Natural killer cell (primary cell): ENCODE data around the gene DNAH3. TPM values are rescaled to one million over a fixed set of nuclear protein-coding genes. Genes with fewer than 3 reads are reported as not detected.

Experiments
- ATAC-seq, 3 donors: fragments of 150-1000 bp in 2 of 3; fragments of 200-7000 bp in 1 of 3; cut with Tn5 transposase; 1 replicate in 1 of 3; 2 replicates in 2 of 3; pipeline ENCODE4 v1.10.0; 2021; ENCODE audit warnings: mild to moderate bottlenecking in 2 of 3, moderate library complexity in 2 of 3
- DNase-seq, 2 donors: peaks; one replicate each; pipeline versions ENCODE4 v3.0.0 to v3.0.0-alpha.2; 2013 to 2021; ENCODE audit warnings: mixed read lengths in 1 of 2
- H3K27ac ChIP-seq: one replicate; pipeline ENCODE4 v1.5.1; 2013; ENCODE audit warnings: mild to moderate bottlenecking, low read length
- H3K27me3 ChIP-seq: one replicate; pipeline ENCODE4 v1.6.1; 2013; ENCODE audit warnings: low read length; ENCODE audit not compliant: control insufficient read depth, insufficient read depth
- H3K36me3 ChIP-seq: one replicate; pipeline ENCODE4 v1.6.1; 2013; ENCODE audit warnings: low read length; ENCODE audit not compliant: control insufficient read depth, insufficient read depth
- H3K4me1 ChIP-seq: one replicate; pipeline ENCODE4 v1.6.1; 2013; ENCODE audit warnings: low read length; ENCODE audit not compliant: control insufficient read depth, insufficient read depth
- H3K4me3 ChIP-seq: one replicate; pipeline ENCODE4 v1.5.1; 2013; ENCODE audit warnings: low read length
- H3K9me3 ChIP-seq: one replicate; pipeline ENCODE4 v1.6.1; 2013; ENCODE audit warnings: low read length; ENCODE audit not compliant: control insufficient read depth, insufficient read depth
- H3K27ac Mint-ChIP-seq, 2 donors: one replicate each; pipeline ENCODE4 v1.8.0; 2022; ENCODE audit warnings: mild to moderate bottlenecking in 2 of 2, mixed read lengths in 2 of 2, moderate library complexity in 1 of 2
- H3K27me3 Mint-ChIP-seq, 2 donors: one replicate each; pipeline ENCODE4 v1.8.0; 2022; ENCODE audit warnings: low read depth in 2 of 2, mixed read lengths in 2 of 2
- H3K36me3 Mint-ChIP-seq: one replicate; pipeline ENCODE4 v1.8.0; 2022; ENCODE audit warnings: mixed read lengths
- H3K4me1 Mint-ChIP-seq, 2 donors: one replicate each; pipeline ENCODE4 v1.8.0; 2022; ENCODE audit warnings: mixed read lengths in 2 of 2
- H3K4me3 Mint-ChIP-seq: one replicate; pipeline ENCODE4 v1.8.0; 2022; ENCODE audit warnings: mild to moderate bottlenecking, moderate library complexity, mixed read lengths
- H3K9me3 Mint-ChIP-seq, 2 donors: one replicate each; pipeline ENCODE4 v1.8.0; 2022; ENCODE audit warnings: mixed read lengths in 2 of 2
- CTCF ChIP-seq: fragments of 200-600 bp; IDR thresholded peaks from one replicate; pipeline ENCODE4 v1.8.0; 2022; ENCODE audit warnings: antibody characterized with exemption
- WGBS: methylation state at CpG from one replicate; pipeline ENCODE4 v1.1.7; 2013; ENCODE audit warnings: missing lambda C conversion rate; ENCODE audit not compliant: insufficient coverage; 5-methylcytosine and 5-hydroxymethylcytosine counted together
- intact Hi-C: fragments of 100-400 bp; cut with micrococcal nuclease; formaldehyde crosslinking; loops from one replicate; pipeline ENCODE4 v1.14.2; 2022
- total RNA-seq, 4 donors: library from RNA; stranded (reverse); fragments of 120-200 nt in 1 of 4; gene quantifications; one replicate each; pipeline versions ENCODE4 v1.2.3 to v1.2.4, GENCODE V29; 2013 to 2022

The DNAH3 gene
- total RNA-seq, 3 donors from 2014 or later (not counting 1 experiment from before 2014, with no cell fraction given) = not detected

- TF ChIP-seq CTCF = no peak
- no peak for DNase-seq
- Mint-ChIP-seq H3K36me3 (no peaks in the 10 kb centered on the region), H3K4me3 (no peak overlapping the region), H3K27me3 (peaks cover 0 to 6% of the 10 kb centered on the region in 2 donors), H3K27ac (no peak overlapping the region), H3K9me3 (no peaks in the 10 kb centered on the region), H3K4me1 (no peaks in the 10 kb centered on the region)
- ATAC-seq = no peak
- Histone ChIP-seq H3K27me3 (no peaks in the 10 kb centered on the region), H3K36me3 (no peaks in the 10 kb centered on the region), H3K4me1 (no peaks in the 10 kb centered on the region), H3K27ac (no peak overlapping the region), H3K4me3 (no peak overlapping the region), H3K9me3 (no peaks in the 10 kb centered on the region)
- intact Hi-C loops = no loop called here
- WGBS = 84% methylated on average over 2 of the region's 3 CpGs
Measured at GRCh38 chr16:20968765-20969164, 181.9 kb downstream of the DNAH3 start.

DNA sequence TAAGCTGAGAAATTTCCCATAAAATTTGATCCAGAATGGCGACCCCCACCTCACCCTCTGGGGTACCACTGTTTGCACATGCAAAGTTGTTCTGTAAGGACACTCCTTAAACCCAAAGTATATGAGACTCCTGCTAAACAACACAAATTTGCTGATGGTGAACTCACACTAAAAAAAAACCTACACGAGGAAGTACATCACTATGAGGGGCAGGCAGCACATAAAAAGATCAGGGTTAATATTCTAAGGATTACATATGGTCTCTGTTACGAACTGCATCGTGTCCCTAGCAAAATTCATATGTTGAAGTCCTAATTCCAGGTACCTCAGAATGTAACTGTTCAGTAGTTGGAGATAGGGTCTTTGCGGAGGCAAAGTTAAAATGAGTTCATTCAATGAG lies 189.7 kb downstream of the DNAH3 start:
- 98% methylated on average over 5 of the region's 5 CpGs for WGBS

GRCh38 chr16:20957153-20957552 lies 193.5 kb downstream of the DNAH3 start:
- 71% methylated on average over 2 of the region's 3 CpGs for WGBS
- no peak for DNase-seq
- ATAC-seq = no peak
- intact Hi-C loops = no loop called here
- H3K27me3 ChIP-seq = no peaks in the 10 kb centered on the region
- H3K9me3 Mint-ChIP-seq = no peaks in the 10 kb centered on the region
- H3K27ac ChIP-seq = no peak overlapping the region
- no peak overlapping the region for H3K4me3 Mint-ChIP-seq
- no peaks in the 10 kb centered on the region for H3K4me1 ChIP-seq
- no peak for TF ChIP-seq CTCF
- no peak overlapping the region for H3K27ac Mint-ChIP-seq
- no peak overlapping the region for H3K4me3 ChIP-seq
- H3K36me3 Mint-ChIP-seq = no peaks in the 10 kb centered on the region
- H3K4me1 Mint-ChIP-seq = no peaks in the 10 kb centered on the region
- no peaks in the 10 kb centered on the region for H3K36me3 ChIP-seq
- H3K27me3 Mint-ChIP-seq = peaks cover 0 to 2% of the 10 kb centered on the region in 2 donors
- no peaks in the 10 kb centered on the region for H3K9me3 ChIP-seq

More for the DNA sequence above, 189.7 kb downstream of the DNAH3 start:
- TF ChIP-seq CTCF = no peak
- no peak overlapping the region for H3K4me3 ChIP-seq
- no peaks in the 10 kb centered on the region for H3K27me3 ChIP-seq
- ATAC-seq (no peak), DNase-seq (no peak)
- no peak overlapping the region for H3K27ac ChIP-seq
- no peaks in the 10 kb centered on the region for H3K36me3 ChIP-seq
- Mint-ChIP-seq H3K27me3 (peaks cover 0 to 2% of the 10 kb centered on the region in 2 donors), H3K4me3 (no peak overlapping the region), H3K36me3 (no peaks in the 10 kb centered on the region), H3K9me3 (no peaks in the 10 kb centered on the region), H3K4me1 (no peaks in the 10 kb centered on the region), H3K27ac (no peak overlapping the region)
- intact Hi-C loops = no loop called here
- no peaks in the 10 kb centered on the region for H3K4me1 ChIP-seq
- H3K9me3 ChIP-seq = no peaks in the 10 kb centered on the region

DNA sequence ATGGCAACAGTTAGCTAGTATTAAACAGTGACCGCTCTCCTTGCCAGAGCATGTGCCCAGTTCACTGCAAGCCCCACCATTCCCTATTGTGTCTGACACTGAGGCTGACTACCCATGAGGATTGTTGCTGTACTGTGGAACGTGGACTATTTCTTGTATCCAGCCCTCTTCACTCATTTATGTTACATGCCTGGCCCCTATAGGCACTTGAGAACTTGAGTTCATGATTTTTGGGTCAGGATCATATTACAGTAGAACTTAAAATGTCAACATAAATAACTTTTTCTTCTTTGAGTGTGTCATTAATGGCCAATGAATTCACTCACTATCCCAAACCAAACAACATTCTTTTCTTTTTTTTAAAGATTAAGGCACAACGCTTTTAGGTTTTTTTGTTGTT lies 194.3 kb downstream of the DNAH3 start:
- H3K36me3 Mint-ChIP-seq = no peaks in the 10 kb centered on the region
- Histone ChIP-seq H3K9me3 (no peaks in the 10 kb centered on the region), H3K27ac (no peak overlapping the region), H3K27me3 (no peaks in the 10 kb centered on the region), H3K36me3 (no peaks in the 10 kb centered on the region), H3K4me3 (no peak overlapping the region), H3K4me1 (no peaks in the 10 kb centered on the region)
- DNase-seq (no peak), ATAC-seq (no peak)
- intact Hi-C loops = no loop called here
- H3K4me1 Mint-ChIP-seq = no peaks in the 10 kb centered on the region
- peaks cover 0 to 2% of the 10 kb centered on the region in 2 donors for H3K27me3 Mint-ChIP-seq
- H3K9me3 Mint-ChIP-seq = no peaks in the 10 kb centered on the region
- H3K27ac Mint-ChIP-seq = no peak overlapping the region
- H3K4me3 Mint-ChIP-seq = no peak overlapping the region
- no peak for TF ChIP-seq CTCF
- WGBS = 100% methylated on average over 1 of the region's 3 CpGs
